NCI-H226 (cell line): ENCODE measurements around the gene DDAH1.
"Not testable (repeated sequence)": the region's sequence is repeated elsewhere in the genome, so short reads cannot be mapped to it uniquely, and the experiment has no call there.

Experiments used
- DNase-seq: peaks from one replicate; pipeline ENCODE4 v3.0.0-alpha.2; 2015

DDAH1 gene

DNA sequence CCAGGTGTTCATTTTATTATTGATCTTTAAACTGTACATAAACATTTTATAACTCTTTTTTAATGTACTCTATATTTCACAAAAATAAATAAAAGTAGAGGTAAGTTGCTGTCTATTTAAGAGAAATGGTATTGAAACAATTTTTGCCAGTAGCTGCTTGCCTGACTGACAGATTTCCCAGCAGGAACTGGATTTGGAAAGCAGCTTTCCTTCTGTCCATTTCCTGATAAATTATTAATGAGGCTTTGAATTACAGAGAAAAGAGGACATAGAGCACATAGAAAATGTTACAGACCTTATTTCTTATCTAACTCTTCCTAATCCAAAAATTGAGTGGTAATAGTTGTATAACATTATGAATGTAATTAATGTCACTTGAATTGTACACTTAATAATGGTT is 108.8 kb downstream of the DDAH1 start:
- DNase-seq: no peak

- DNase-seq: no peak
These were observed 112.9 kb downstream of the DDAH1 start for GRCh38 chr1:85352055-85352454.

DNA sequence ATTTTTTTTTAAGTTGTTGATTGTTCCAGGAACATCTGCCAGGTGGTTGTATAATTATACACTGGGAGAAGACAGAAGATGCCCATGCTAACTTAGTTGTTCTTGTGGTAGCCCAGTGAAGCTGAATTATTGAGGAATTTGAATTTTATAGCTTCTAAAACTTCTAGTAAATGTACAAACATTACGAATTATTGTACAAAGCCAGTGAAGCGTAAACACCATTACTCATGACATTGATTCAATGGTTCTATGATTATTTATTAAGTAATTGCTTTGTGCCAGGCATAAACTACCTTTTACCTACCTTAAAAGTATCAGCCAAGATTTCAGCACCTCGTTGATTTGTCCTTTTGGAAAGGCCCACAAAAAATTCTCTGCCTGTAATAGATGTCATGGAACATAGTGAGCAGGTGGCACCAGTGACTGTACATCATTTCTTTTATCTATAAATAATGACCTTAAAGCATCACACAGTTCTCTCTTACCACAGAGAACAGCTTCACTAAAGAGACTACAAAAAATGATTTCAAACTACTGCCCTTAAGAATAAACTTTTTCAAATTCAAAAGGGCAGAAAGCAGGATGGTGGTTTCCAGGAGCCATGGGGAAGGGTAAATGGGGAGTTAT is 113.6 kb downstream of the DDAH1 start:
- DNase-seq: no peak

- DNase-seq: no peak
These were observed 115.7 kb downstream of the DDAH1 start for GRCh38 chr1:85349224-85349623.

- no peak for DNase-seq
These were observed 117.1 kb downstream of the DDAH1 start for GRCh38 chr1:85347908-85348307.

GRCh38 chr1:85347275-85347674 is 117.7 kb downstream of the DDAH1 start:
- DNase-seq: not testable (repeated sequence)

DNA sequence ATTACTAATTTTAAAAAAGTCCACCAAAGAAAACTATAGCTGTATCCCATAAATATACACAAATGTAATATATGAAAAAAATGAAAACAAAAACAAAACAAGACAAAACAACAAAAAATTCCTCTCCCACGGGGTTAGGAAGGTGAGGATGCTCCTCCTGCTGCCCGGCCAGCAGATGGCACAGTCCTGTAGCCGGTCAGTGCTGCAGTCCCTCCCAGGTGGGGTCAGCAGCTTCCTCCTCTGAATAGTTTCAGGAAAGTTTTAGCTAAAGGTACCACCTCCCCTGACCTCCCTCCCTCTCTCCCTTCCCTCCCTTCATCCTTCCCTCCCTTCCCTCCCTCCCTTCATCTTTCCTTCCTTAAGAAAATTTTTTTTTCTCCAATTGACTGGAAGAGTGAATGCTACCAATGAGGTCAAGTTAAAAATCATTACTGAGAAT is 120.7 kb downstream of the DDAH1 start:
- DNase-seq: peak; percentile 60

DNA sequence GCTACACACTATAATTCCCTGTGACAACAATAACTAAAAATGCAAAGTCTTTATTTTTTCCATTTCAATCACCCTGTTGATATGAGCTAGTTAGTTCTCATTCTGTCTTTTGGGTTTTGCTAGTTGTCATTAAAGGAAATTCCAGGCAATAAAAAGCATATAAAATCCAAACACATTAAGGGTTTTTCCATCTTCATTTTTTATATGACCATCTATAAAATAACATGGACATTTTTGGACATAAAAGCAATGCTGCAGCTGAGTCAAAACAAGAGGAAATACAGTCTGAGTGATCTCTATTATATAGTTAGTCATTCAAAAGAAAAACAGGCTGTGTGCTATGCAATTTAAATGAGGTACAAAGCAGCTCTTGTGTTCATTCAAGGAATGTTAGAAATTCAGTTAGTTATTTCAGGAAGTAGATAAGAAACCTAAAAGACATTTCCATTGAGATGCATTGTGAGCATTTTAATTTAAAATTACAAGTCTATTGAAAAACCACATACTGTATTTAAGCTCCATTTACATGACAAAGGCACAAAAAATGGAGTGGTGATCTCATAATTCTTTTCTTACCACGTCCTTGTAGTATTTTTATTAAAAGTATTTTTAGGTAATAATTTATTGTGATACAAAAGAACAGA is 121.2 kb downstream of the DDAH1 start:
- DNase-seq: peak; percentile 62

DNA sequence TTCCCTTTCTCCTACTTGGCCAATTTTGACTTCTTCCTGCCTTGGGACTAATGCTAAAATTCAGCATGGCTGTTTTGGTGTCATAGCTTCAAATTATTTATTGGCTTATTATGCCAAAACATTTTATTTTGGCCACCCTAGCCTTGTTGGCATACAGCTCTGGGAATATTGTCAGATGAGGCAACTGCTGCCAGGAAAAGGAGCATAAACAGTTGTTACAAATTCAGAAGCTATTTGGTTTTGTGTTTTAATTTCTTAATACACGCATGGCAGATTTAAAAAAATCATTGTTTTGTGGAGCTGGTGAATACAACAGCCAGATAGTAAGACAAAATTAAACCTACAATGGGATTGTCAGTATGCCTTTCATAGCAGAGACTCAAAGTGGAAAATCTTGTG is 121.7 kb downstream of the DDAH1 start:
- no peak for DNase-seq

DNA sequence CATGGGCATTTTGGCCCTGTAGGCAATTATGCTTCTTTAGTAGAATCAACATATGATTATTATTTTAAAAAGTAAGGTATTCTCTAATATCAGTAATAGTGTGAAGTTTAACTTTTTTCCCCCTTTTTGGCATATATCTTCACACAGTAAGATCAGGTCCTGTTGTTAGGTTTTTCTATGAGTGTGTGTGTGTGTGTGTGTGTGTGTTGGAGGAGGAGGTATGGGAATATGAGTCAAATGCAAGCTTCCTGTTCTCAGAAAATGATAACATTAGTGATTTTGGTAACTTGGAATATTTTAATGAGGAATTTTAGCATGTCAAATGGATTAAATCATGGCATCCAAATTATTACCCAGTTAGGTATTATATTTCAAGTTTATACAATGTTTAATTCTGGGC is 122.8 kb downstream of the DDAH1 start:
- peak; percentile 64 for DNase-seq

DNA sequence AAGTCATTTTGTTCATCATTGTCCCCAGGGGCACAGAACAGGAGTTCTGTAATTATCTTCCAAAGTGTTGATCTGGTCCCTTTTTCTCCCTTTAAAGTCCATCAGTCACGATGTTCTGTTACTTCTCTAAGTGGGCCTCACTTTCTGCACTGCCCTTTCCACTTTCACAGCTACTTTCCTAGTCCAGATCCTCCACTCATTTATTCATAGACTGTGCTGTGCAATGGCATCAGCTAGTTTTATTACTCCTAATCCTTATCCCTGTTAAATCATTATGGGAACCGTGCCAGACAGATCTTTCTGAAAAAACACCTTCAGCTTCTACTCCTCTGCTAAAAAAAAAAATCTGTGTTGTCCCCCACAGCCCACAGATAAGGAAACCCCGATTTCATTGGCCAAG is 124.5 kb downstream of the DDAH1 start:
- no peak for DNase-seq

DNA sequence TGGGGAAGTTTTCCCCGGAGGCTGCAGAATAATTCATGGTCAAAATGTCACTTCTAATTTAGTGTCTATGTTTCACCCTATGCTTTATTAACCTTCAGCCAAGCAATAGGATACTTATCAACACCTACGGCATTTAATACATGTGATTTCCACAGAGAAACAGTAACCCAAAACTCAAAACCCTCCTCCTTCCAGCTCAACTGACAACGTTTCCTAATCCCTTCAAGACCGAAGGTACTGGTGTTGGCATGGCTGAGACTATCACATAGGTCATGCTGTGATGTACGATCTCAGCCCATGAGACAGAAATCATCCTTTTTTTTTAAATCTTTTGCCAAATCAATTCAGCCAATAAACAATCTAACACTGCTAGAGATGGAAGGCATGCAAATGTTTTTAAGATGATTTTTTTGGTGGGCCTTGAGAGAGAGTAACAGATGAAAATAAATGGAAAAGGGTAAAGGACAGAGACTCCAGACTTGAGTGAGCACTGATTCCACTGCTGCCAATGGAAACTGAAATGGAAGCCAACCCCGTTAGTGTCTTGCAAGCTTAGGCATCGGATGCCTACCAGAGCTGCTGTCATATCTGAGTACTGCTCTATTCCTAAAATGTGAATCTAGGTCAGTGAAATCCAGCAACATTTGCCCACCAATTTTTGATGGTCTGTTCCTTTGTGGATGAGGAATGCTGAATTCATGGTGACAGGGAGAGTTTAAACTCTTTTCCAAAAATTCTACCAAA is 125.1 kb downstream of the DDAH1 start:
- no peak for DNase-seq

DNA sequence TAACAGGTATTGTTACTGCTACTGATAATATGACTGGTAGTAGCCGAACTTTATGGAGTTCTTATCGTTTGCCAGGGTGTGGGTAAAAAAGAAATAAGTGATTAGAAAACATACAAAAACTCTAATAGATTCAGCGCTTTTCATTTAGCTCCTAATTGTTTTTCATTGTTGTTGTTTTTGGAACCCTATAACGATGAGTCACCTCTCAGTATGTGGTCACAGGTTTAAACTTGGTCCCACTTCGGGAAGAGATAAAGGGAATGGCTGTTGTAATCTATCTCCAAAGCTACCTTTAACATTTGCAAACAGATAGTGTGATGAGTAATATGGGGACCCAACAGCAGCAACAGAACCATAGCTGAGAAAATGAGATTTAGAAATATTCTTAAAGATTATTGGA is 125.9 kb downstream of the DDAH1 start:
- peak; percentile 39 for DNase-seq

- DNase-seq: no peak
These were observed 130.0 kb downstream of the DDAH1 start for GRCh38 chr1:85334962-85335361.

- no peak for DNase-seq
These were observed 131.8 kb downstream of the DDAH1 start for GRCh38 chr1:85333186-85333585.

GRCh38 chr1:85332575-85332974 is 132.4 kb downstream of the DDAH1 start:
- no peak for DNase-seq

- DNase-seq: peak; percentile 97
These were observed 134.2 kb downstream of the DDAH1 start for GRCh38 chr1:85330711-85331290.

DNA sequence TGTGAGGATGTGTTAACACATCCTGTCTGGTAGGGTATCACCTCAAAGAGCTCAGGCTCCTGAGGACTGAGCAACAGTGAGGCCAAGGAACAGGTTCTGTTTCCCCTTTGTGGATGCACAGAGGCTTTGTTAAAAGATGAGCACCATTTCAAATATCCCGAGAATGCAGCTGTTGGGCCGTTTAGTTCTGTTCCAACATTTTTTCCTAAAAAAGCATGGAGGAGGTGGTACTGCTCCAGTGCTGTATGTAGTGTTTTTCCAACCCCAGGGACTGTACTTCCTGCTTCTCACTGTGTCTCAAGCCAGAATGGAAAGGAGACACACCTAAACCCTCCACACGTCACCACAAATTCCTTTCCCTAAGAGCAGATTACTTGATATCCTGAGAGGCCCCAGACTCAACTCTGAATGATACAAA is 134.7 kb downstream of the DDAH1 start:
- DNase-seq: peak; percentile 97

DNA sequence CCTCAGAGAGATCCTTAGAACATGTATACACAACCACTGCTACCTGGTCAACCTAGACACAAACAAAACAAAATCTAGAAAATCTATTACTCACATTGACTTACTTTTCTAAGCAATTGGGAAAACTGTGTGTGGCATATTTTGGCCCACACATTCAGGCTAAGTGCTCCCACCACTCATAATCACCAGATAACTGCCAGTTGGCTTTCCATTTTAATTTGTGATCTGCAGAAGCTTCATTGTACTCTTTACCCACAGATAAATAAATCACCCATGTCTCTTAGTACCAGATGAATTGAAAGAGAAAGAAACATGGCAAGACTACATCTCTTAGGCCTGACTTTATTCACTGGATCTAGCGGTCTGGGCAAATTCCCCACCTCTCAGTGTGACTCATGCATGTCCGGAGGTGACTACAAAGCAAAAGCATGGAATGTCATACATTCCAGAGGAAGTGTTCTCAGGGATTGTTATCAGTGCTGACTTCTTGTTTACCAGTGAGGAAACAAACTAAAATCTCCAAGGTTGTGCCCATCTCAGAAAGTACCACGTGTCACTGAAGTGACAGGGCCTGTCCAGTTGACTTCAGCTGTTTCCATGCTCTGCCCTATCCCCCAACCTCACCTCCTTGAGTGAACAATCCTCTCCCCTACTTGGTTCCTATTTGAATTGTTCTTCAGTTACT is 136.1 kb downstream of the DDAH1 start:
- DNase-seq: peak; percentile 98

DNA sequence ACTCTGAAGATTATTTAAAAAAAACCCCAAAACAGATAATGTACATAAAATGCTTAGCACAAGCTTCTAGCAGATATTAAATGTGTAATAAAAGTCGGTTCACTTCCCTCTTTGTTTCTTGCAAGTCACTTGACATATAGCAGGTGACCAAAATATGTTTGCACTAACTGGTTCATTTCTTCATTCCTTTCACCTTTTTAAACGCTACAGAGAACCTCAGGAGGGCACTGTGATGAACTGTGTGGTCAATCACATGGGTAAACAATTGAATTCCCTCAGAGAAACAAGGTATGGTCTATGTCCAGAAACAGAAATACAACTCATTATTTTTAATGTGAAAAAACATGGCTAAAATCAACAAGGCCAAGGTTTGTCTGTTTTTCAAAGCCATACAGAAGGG is 137.2 kb downstream of the DDAH1 start:
- no peak for DNase-seq

GRCh38 chr1:85326851-85327250 is 138.1 kb downstream of the DDAH1 start:
- no peak for DNase-seq

- peak; percentile 55 for DNase-seq
These were observed 138.6 kb downstream of the DDAH1 start for GRCh38 chr1:85326336-85326735.

- peak; percentile 92 for DNase-seq
These were observed 139.0 kb downstream of the DDAH1 start for GRCh38 chr1:85325920-85326319.
